Neural progenitor cell (in vitro differentiated cells): ENCODE results near the gene LHFPL2.

Experiments used
- CTCF ChIP-seq: fragments of 200-600 bp; sonication (generic); IDR thresholded peaks from 2 replicates; pipeline ENCODE4 v1.5.1; 2017; ENCODE audit warnings: antibody characterized with exemption, mild to moderate bottlenecking
- EZH2phosphoT487 ChIP-seq: fragments of 200-600 bp; sonication (generic); IDR thresholded peaks from 2 replicates; pipeline ENCODE4 v1.6.1; 2017; ENCODE audit warnings: antibody characterized with exemption

- TF ChIP-seq CTCF: no peak
- no peak for TF ChIP-seq EZH2phosphoT487
Measured at GRCh38 chr5:78624992-78625391, 23.6 kb downstream of the LHFPL2 start.
